Tibial artery (tissue), 4 donors: ENCODE data around the gene ASRGL1.

Source experiments
- DNase-seq, 2 donors: peaks; one replicate each; pipeline ENCODE4 v3.0.0-alpha.2; 2019
- H3K27ac ChIP-seq, 2 donors: fragments of 200-600 bp; sonication (generic) in 1 of 2; 1 replicate in 1 of 2; 2 replicates in 1 of 2; pipeline ENCODE4 v1.5.1; 2018 to 2019; ENCODE audit warnings: mild to moderate bottlenecking in 1 of 2
- H3K27me3 ChIP-seq, 2 donors: fragments of 200-600 bp; sonication (generic) in 1 of 2; one replicate each; pipeline versions ENCODE4 v1.5.1 to v1.6.0; 2016 to 2019
- H3K36me3 ChIP-seq, 3 donors: fragments of 200-600 bp; sonication (generic) in 2 of 3; one replicate each; pipeline ENCODE4 v1.5.1; 2016 to 2019; ENCODE audit warnings: mild to moderate bottlenecking in 2 of 3
- H3K4me1 ChIP-seq, 4 donors: fragments of 200-600 bp; sonication (generic) in 2 of 4; 1 replicate in 3 of 4; 2 replicates in 1 of 4; pipeline ENCODE4 v1.5.1; 2016 to 2019
- H3K4me3 ChIP-seq, 2 donors: fragments of 200-600 bp; sonication (generic) in 1 of 2; 1 replicate in 1 of 2; 2 replicates in 1 of 2; pipeline ENCODE4 v1.5.1; 2018 to 2019; ENCODE audit warnings: mild to moderate bottlenecking in 2 of 2
- H3K9me3 ChIP-seq, 3 donors: fragments of 200-600 bp; sonication (generic) in 1 of 3; one replicate each; pipeline ENCODE4 v1.5.1; 2016 to 2019
- CTCF ChIP-seq, 2 experiments: fragments of 200-600 bp in 1 of 2; fragments of 450-650 bp in 1 of 2; IDR thresholded peaks; one replicate each; pipeline ENCODE4 v1.5.1; 2017 to 2019; ENCODE audit warnings: antibody characterized with exemption in 2 of 2, mild to moderate bottlenecking in 1 of 2, moderate library complexity in 1 of 2
- intact Hi-C: fragments of 100-400 bp; cut with DNase I; formaldehyde crosslinking; loops from one replicate; pipeline ENCODE4 v1.15.0; 2023; ENCODE audit warnings: low total_unique reads

Gene ASRGL1

GRCh38 chr11:62398011-62398994 is 61.1 kb downstream of the ASRGL1 start:
- no peak for TF ChIP-seq CTCF (IDR thresholded peaks at IDR 0.05)
- Histone ChIP-seq H3K9me3 (no peaks in the 10 kb centered on the region), H3K27me3 (no peaks in the 10 kb centered on the region), H3K4me1 (peaks cover 8 to 72% (median 64%) of the 10 kb centered on the region in 4 donors), H3K36me3 (no peaks in the 10 kb centered on the region), H3K27ac (peak overlapping the region; percentile 79 to 82), H3K4me3 (no peak overlapping the region)
- intact Hi-C loops = loop anchor here (5.0 to 10.0 kb wide), 2 partner anchors 144 to 296 kb away; no protein-coding TSS in a partner anchor
- peak in 1 of 2 donors; percentile 60 for DNase-seq

DNA sequence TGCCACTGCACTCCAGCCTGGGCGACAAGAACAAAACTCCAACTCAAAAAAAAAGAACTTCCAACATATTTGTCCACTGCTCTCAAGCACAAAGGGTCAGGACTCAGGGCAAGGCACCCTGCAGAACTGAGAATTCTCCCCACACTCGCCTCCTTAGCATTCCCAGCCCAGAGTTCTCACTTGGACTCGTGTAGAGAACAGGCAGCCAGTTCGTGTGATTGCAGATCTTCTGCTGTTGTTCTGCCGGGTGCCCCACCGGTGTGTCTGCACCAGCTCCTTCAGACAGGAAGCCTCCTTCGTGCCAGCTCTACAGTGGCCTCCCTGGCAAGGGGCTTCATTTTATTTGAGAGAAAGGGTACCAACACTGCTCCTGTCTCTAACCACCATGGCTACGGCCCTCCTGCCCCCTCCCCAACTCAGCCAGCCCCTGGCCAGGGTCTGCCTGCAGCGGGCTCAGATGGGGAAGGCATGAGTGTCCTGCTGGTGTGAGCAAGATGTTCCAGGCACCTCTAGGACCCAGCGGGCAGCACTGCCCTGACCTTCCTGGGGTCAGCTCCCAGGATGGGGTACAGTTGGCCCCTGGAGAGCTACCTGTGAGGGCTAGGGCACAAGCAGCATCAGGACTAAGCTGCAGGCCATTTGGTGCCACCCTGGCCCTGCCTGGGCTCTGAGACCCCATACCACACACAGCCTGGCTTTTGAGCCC is 62.1 kb downstream of the ASRGL1 start:
- no peaks in the 10 kb centered on the region for H3K36me3 ChIP-seq
- peaks cover 8 to 78% (median 67%) of the 10 kb centered on the region in 4 donors for H3K4me1 ChIP-seq
- peak; percentile 50 to 85 for DNase-seq
- H3K27ac ChIP-seq = peak overlapping the region; percentile 79 to 82
- no peak for TF ChIP-seq CTCF (IDR thresholded peaks at IDR 0.05)
- H3K4me3 ChIP-seq = peak overlapping the region in 1 of 2 donors; percentile 10
- no peaks in the 10 kb centered on the region for H3K9me3 ChIP-seq
- intact Hi-C loops = loop anchor here (5.0 to 10.0 kb wide), 2 partner anchors 143 to 295 kb away; no protein-coding TSS in a partner anchor
- no peaks in the 10 kb centered on the region for H3K27me3 ChIP-seq

DNA sequence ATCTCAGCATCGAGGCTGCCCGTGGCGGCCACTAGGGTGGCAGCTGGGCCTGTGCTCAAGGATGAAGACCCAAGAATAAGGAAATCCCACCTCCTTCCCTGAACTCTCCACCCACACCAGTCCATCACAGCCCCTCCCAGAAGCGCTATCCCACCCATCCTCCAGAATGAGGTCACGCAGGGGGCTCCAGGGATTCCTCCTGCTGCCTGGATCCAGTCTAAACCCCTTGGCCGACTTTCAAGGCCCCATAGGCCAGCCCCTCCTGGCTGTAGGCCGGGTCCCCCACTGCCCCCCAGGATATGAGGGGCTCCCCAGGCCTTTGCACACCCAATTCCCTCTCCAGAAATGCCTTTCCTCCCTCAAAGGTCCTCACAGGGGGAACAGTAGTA is 62.6 kb downstream of the ASRGL1 start:
- no peak overlapping the region for H3K4me3 ChIP-seq
- intact Hi-C loops = loop anchor here (5.0 to 10.0 kb wide), 2 partner anchors 142 to 295 kb away; no protein-coding TSS in a partner anchor
- H3K27ac ChIP-seq = peak overlapping the region; percentile 79 to 82
- H3K27me3 ChIP-seq = no peaks in the 10 kb centered on the region
- H3K36me3 ChIP-seq = no peaks in the 10 kb centered on the region
- no peaks in the 10 kb centered on the region for H3K9me3 ChIP-seq
- no peak for TF ChIP-seq CTCF (IDR thresholded peaks at IDR 0.05)
- H3K4me1 ChIP-seq = peaks cover 8 to 78% (median 67%) of the 10 kb centered on the region in 4 donors
- no peak for DNase-seq

DNA sequence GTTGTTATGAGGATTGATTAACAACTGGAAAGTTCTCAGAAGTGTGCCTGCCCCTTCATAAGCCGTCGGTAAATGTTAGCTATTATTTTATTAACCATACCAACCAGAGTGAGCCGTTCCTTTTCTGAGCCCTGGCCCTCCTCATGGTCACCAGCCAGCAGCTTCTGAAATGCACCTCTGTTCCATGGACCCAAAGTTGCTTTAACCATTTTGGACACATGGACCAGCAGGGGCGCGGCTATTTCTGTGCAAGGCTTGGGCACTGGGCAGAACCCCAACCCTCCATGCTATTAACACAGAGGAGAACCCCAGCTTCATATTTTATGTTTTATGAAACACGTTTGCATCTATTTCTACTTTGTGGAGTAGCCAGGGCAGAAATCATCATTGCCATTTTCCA is 63.0 kb downstream of the ASRGL1 start:
- intact Hi-C loops = no loop called here

More for the DNA sequence above, 63.0 kb downstream of the ASRGL1 start:
- Histone ChIP-seq H3K4me1 (peaks cover 8 to 74% (median 64%) of the 10 kb centered on the region in 4 donors), H3K4me3 (no peak overlapping the region), H3K9me3 (no peaks in the 10 kb centered on the region), H3K27me3 (no peaks in the 10 kb centered on the region), H3K27ac (peak overlapping the region; percentile 79 to 82), H3K36me3 (no peaks in the 10 kb centered on the region)
- TF ChIP-seq CTCF (IDR thresholded peaks at IDR 0.05) = no peak
- no peak for DNase-seq
